HUES6 (cell line): ENCODE results near the gene NEFH.
"Not testable (repeated sequence)": the region's sequence is repeated elsewhere in the genome, so short reads cannot be mapped to it uniquely, and the experiment has no call there.

Experiments
- H3K27ac ChIP-seq: 2 replicates; pipeline ENCODE4 v1.7.0; 2013; ENCODE audit warnings: low read depth, mild to moderate bottlenecking, low read length, inconsistent platforms
- H3K27me3 ChIP-seq: 2 replicates; pipeline ENCODE4 v1.6.1; 2013; ENCODE audit warnings: low read length; ENCODE audit not compliant: control insufficient read depth, insufficient read depth
- H3K36me3 ChIP-seq: 2 replicates; pipeline ENCODE4 v1.6.1; 2013; ENCODE audit warnings: low read length; ENCODE audit not compliant: control insufficient read depth, insufficient read depth
- H3K4me1 ChIP-seq: 2 replicates; pipeline ENCODE4 v1.6.1; 2013; ENCODE audit warnings: low read length; ENCODE audit not compliant: control insufficient read depth, insufficient read depth
- H3K4me3 ChIP-seq: 2 replicates; pipeline ENCODE4 v1.5.1; 2013; ENCODE audit warnings: low read depth, low read length
- H3K9ac ChIP-seq: one replicate; pipeline ENCODE4 v1.6.1; 2013; ENCODE audit warnings: mild to moderate bottlenecking, low read length
- H3K9me3 ChIP-seq: 2 replicates; pipeline ENCODE4 v1.6.1; 2013; ENCODE audit warnings: low read depth, low read length; ENCODE audit not compliant: control insufficient read depth, insufficient read depth

NEFH gene

GRCh38 chr22:29479417-29480261, at the start of gene NEFH:
Gene NEFH, plus strand, starts transcription at chr22:29480218. Its CDS starts 45 bp downstream, at chr22:29480263.
- Histone ChIP-seq H3K27me3 (peaks cover 69% of the 10 kb centered on the region), H3K9ac (peak within 1 kb of the TSS; percentile 71), H3K4me1 (peaks cover 32% of the 10 kb centered on the region), H3K9me3 (no peaks in the 10 kb centered on the region), H3K36me3 (peaks cover 3% of the 10 kb centered on the region; the same call in 1 of the 2 replicates), H3K27ac (no peak within 1 kb of the TSS), H3K4me3 (peak within 1 kb of the TSS; percentile 64)

- Histone ChIP-seq H3K9me3 (no peaks in the 10 kb centered on the region), H3K27ac (no peak overlapping the region), H3K9ac (no peak overlapping the region), H3K27me3 (no peaks in the 10 kb centered on the region), H3K4me1 (peaks cover 16% of the 10 kb centered on the region), H3K4me3 (no peak overlapping the region), H3K36me3 (no peaks in the 10 kb centered on the region)
Measured at GRCh38 chr22:29431986-29432385, 48.0 kb upstream of the NEFH start.

- no peak overlapping the region for H3K9ac ChIP-seq
- H3K27ac ChIP-seq: no peak overlapping the region
- no peaks in the 10 kb centered on the region for H3K36me3 ChIP-seq
Measured at GRCh38 chr22:29433856-29434255, 46.2 kb upstream of the NEFH start.

GRCh38 chr22:29434288-29434687, 45.7 kb upstream of the NEFH start:
- no peaks in the 10 kb centered on the region for H3K36me3 ChIP-seq
- H3K4me3 ChIP-seq: no peak overlapping the region
- no peak overlapping the region for H3K9ac ChIP-seq
- H3K4me1 ChIP-seq: peaks cover 16% of the 10 kb centered on the region
- H3K27ac ChIP-seq: no peak overlapping the region
- H3K9me3 ChIP-seq: no peaks in the 10 kb centered on the region
- H3K27me3 ChIP-seq: no peaks in the 10 kb centered on the region

More at GRCh38 chr22:29433856-29434255, 46.2 kb upstream of the NEFH start:
- no peak overlapping the region for H3K4me3 ChIP-seq
- H3K9me3 ChIP-seq: no peaks in the 10 kb centered on the region
- no peaks in the 10 kb centered on the region for H3K27me3 ChIP-seq
- H3K4me1 ChIP-seq: peaks cover 16% of the 10 kb centered on the region

- no peak overlapping the region for H3K9ac ChIP-seq
- H3K4me3 ChIP-seq: no peak overlapping the region
- H3K36me3 ChIP-seq: no peaks in the 10 kb centered on the region
- H3K27me3 ChIP-seq: no peaks in the 10 kb centered on the region
- H3K27ac ChIP-seq: no peak overlapping the region
- peaks cover 16% of the 10 kb centered on the region for H3K4me1 ChIP-seq
- no peaks in the 10 kb centered on the region for H3K9me3 ChIP-seq
Measured at GRCh38 chr22:29435236-29436136, 44.5 kb upstream of the NEFH start.

- not testable (repeated sequence) for H3K27ac ChIP-seq, H3K4me1 ChIP-seq, H3K9me3 ChIP-seq, H3K27me3 ChIP-seq, H3K9ac ChIP-seq, H3K36me3 ChIP-seq, H3K4me3 ChIP-seq
Measured at GRCh38 chr22:29438283-29438682, 41.7 kb upstream of the NEFH start, which contains the start of gene RFPL1. Gene RFPL1, plus strand, starts transcription at chr22:29438583.

GRCh38 chr22:29442976-29443375, 37.0 kb upstream of the NEFH start:
- no peak overlapping the region for H3K4me3 ChIP-seq
- no peak overlapping the region for H3K9ac ChIP-seq
- H3K36me3 ChIP-seq: no peaks in the 10 kb centered on the region
- H3K27me3 ChIP-seq: no peaks in the 10 kb centered on the region
- 0 out of 2 replicates have a peak, but pooled peaks cover 7% of the 10 kb centered on the region for H3K4me1 ChIP-seq
- H3K9me3 ChIP-seq: no peaks in the 10 kb centered on the region
- no peak overlapping the region for H3K27ac ChIP-seq

- no peak overlapping the region for H3K9ac ChIP-seq
- 0 out of 2 replicates have a peak, but pooled peaks cover 7% of the 10 kb centered on the region for H3K4me1 ChIP-seq
- no peak overlapping the region for H3K27ac ChIP-seq
Measured at GRCh38 chr22:29443452-29443851, 36.6 kb upstream of the NEFH start.

GRCh38 chr22:29443861-29444792, 35.9 kb upstream of the NEFH start:
- no peaks in the 10 kb centered on the region for H3K9me3 ChIP-seq
- H3K9ac ChIP-seq: no peak overlapping the region
- H3K4me3 ChIP-seq: no peak overlapping the region
- 0 out of 2 replicates have a peak, but pooled peaks cover 7% of the 10 kb centered on the region for H3K4me1 ChIP-seq
- no peaks in the 10 kb centered on the region for H3K27me3 ChIP-seq
- H3K27ac ChIP-seq: no peak overlapping the region
- no peaks in the 10 kb centered on the region for H3K36me3 ChIP-seq

More at GRCh38 chr22:29443452-29443851, 36.6 kb upstream of the NEFH start:
- Histone ChIP-seq H3K9me3 (no peaks in the 10 kb centered on the region), H3K36me3 (no peaks in the 10 kb centered on the region), H3K27me3 (no peaks in the 10 kb centered on the region), H3K4me3 (no peak overlapping the region)

- Histone ChIP-seq H3K27ac (no peak overlapping the region), H3K4me3 (no peak overlapping the region), H3K9ac (no peak overlapping the region), H3K9me3 (no peaks in the 10 kb centered on the region), H3K36me3 (no peaks in the 10 kb centered on the region), H3K27me3 (no peaks in the 10 kb centered on the region), H3K4me1 (0 out of 2 replicates have a peak, but pooled peaks cover 7% of the 10 kb centered on the region)
Measured at GRCh38 chr22:29445508-29445907, 34.5 kb upstream of the NEFH start.
